ENCODE results near the gene AGBL1.

DNA sequence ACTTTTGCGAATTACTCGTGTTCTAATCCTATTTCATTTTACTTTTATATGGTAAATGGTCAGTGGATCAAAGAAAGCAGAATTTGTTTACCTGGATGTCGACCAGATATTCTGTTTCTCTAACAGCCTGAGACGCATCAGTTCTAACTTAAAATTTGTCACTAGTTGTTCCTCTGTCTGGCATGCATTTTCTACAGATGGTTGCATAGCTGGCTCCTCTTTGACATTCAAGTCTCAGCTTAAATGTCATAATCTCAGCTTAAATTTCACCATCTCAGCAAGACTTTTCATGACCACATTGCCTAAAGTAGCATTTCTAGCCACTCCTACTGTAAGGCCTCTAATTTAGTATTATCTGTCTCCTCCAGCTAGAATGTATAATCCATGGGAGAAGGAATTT, 609.3 kb downstream of the AGBL1 start:
- TF ChIP-seq, protein P1, sequence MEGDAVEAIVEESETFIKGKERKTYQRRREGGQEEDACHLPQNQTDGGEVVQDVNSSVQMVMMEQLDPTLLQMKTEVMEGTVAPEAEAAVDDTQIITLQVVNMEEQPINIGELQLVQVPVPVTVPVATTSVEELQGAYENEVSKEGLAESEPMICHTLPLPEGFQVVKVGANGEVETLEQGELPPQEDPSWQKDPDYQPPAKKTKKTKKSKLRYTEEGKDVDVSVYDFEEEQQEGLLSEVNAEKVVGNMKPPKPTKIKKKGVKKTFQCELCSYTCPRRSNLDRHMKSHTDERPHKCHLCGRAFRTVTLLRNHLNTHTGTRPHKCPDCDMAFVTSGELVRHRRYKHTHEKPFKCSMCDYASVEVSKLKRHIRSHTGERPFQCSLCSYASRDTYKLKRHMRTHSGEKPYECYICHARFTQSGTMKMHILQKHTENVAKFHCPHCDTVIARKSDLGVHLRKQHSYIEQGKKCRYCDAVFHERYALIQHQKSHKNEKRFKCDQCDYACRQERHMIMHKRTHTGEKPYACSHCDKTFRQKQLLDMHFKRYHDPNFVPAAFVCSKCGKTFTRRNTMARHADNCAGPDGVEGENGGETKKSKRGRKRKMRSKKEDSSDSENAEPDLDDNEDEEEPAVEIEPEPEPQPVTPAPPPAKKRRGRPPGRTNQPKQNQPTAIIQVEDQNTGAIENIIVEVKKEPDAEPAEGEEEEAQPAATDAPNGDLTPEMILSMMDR (IDR thresholded peaks at IDR 0.05), result no peak
- TF ChIP-seq EZH2 (IDR thresholded peaks at IDR 0.05; ENCODE audit: borderline replicate concordance, insufficient read depth, low read depth, low read length, poor library complexity, severe bottlenecking), result no peak

All from B cell (primary cell).